ENCODE data around the gene FBXL15. TPM values are rescaled to one million over a fixed set of nuclear protein-coding genes. Genes with fewer than 3 reads are reported as not detected.

FBXL15 gene
- total RNA-seq, 4 donors from 2014 or later = 36.9 to 57.8 (median 44.8) TPM

DNA sequence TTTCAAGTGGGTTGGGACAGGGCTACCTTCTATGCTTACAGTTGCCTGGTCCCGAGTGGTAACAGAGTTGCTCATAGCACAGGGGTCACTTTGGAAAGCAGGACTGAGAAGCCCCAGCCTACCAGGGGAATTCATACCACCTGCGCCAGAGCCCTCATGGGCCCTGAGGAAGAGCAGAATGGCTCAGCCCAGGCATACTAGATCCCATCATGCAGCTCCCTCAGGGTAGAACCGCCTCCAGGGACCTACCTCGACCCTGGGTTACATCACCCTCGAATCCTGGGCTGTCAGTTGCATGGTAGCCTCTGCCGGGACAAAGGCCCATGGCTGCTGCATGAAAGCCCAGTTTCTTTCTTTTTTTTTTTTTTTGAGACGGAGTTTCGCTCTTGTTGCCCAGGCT, 8.8 kb downstream of the FBXL15 start:
- no peak overlapping the region for H3K4me3 ChIP-seq
- no peaks in the 10 kb centered on the region for H3K9me3 ChIP-seq
- H3K27ac ChIP-seq = no peak overlapping the region
- H3K4me1 ChIP-seq = peaks cover 0 to 23% (median 2%) of the 10 kb centered on the region in 4 donors
- TF ChIP-seq POLR2A (IDR thresholded peaks at IDR 0.05) (no peak), CTCF (IDR thresholded peaks at IDR 0.05) (no peak)
- peaks cover 0 to 4% (median 0%) of the 10 kb centered on the region in 3 donors for H3K36me3 ChIP-seq
- DNase-seq = no peak
- no peaks in the 10 kb centered on the region for H3K27me3 ChIP-seq

- Histone ChIP-seq H3K36me3 (no peaks in the 10 kb centered on the region), H3K4me3 (peak overlapping the region; percentile 74 to 99 (median 91)), H3K4me1 (peaks cover 0 to 40% (median 2%) of the 10 kb centered on the region in 4 donors), H3K27me3 (no peaks in the 10 kb centered on the region), H3K9me3 (no peaks in the 10 kb centered on the region), H3K27ac (peak overlapping the region; percentile 68 to 84 (median 80))
- TF ChIP-seq CTCF (IDR thresholded peaks at IDR 0.05) (no peak), POLR2A (IDR thresholded peaks at IDR 0.05) (no peak)
- no peak for DNase-seq
Observed at GRCh38 chr10:102431452-102432124, 11.0 kb downstream of the FBXL15 start.

- H3K36me3 ChIP-seq = no peaks in the 10 kb centered on the region
- peak in 1 of 6 experiments; percentile 8 for TF ChIP-seq CTCF (IDR thresholded peaks at IDR 0.05)
- TF ChIP-seq POLR2A (IDR thresholded peaks at IDR 0.05) = peak in 1 of 2 donors; percentile 35
- peak; percentile 94 to 98 (median 97) for DNase-seq
- H3K4me1 ChIP-seq = peaks cover 0 to 40% (median 2%) of the 10 kb centered on the region in 4 donors
- no peaks in the 10 kb centered on the region for H3K9me3 ChIP-seq
- H3K4me3 ChIP-seq = peak within 1 kb of the TSS; percentile 74 to 99 (median 91)
- no peaks in the 10 kb centered on the region for H3K27me3 ChIP-seq
- H3K27ac ChIP-seq = peak within 1 kb of the TSS; percentile 68 to 84 (median 80)
Observed at GRCh38 chr10:102432162-102432950, 11.7 kb downstream of the FBXL15 start, which contains the start of gene CUEDC2. TSS of gene CUEDC2 (minus strand) at chr10:102432574. CDS start at chr10:102425188, 7,386 bp downstream.

GRCh38 chr10:102433619-102434046, 13.0 kb downstream of the FBXL15 start:
- H3K27me3 ChIP-seq = no peaks in the 10 kb centered on the region
- peak overlapping the region in 1 of 4 donors; percentile 38 for H3K27ac ChIP-seq
- no peaks in the 10 kb centered on the region for H3K9me3 ChIP-seq
- H3K36me3 ChIP-seq = no peaks in the 10 kb centered on the region
- H3K4me1 ChIP-seq = peaks cover 0 to 40% (median 2%) of the 10 kb centered on the region in 4 donors
- H3K4me3 ChIP-seq = no peak overlapping the region
- no peak for TF ChIP-seq CTCF (IDR thresholded peaks at IDR 0.05)
- TF ChIP-seq POLR2A (IDR thresholded peaks at IDR 0.05) = no peak
- no peak for DNase-seq

- DNase-seq = no peak
- no peaks in the 10 kb centered on the region for H3K9me3 ChIP-seq
- peaks cover 0 to 40% (median 2%) of the 10 kb centered on the region in 4 donors for H3K4me1 ChIP-seq
- TF ChIP-seq POLR2A (IDR thresholded peaks at IDR 0.05) (no peak), CTCF (IDR thresholded peaks at IDR 0.05) (no peak)
- no peak overlapping the region for H3K4me3 ChIP-seq
- no peaks in the 10 kb centered on the region for H3K27me3 ChIP-seq
- no peaks in the 10 kb centered on the region for H3K36me3 ChIP-seq
- H3K27ac ChIP-seq = peak overlapping the region; percentile 34 to 71 (median 48)
Observed at GRCh38 chr10:102434394-102435132, 13.9 kb downstream of the FBXL15 start.

Data from Peyer's patch (tissue), 4 donors.